Activated naive CD4-positive, alpha-beta T cell treated with anti-CD3 and anti-CD28 coated beads, Interleukin-2, amount 50 U/mL, for 16 hours (primary cell): ENCODE measurements around the gene GRAMD4.

Experiments
- DNase-seq: peaks from one replicate; pipeline ENCODE4 v3.0.0-alpha.2; 2020

GRAMD4 gene

GRCh38 chr22:46676479-46676878 lies 56.3 kb downstream of the GRAMD4 start:
- DNase-seq = no peak

GRCh38 chr22:46676881-46677280 lies 56.7 kb downstream of the GRAMD4 start:
- no peak for DNase-seq

- no peak for DNase-seq
These were observed 57.3 kb downstream of the GRAMD4 start for GRCh38 chr22:46677323-46678002.

GRCh38 chr22:46678003-46678657 lies 57.9 kb downstream of the GRAMD4 start:
- DNase-seq = no peak

- DNase-seq = no peak
These were observed 58.9 kb downstream of the GRAMD4 start for GRCh38 chr22:46678785-46679700.

- no peak for DNase-seq
These were observed 59.6 kb downstream of the GRAMD4 start for GRCh38 chr22:46679706-46680269.

- no peak for DNase-seq
These were observed 60.8 kb downstream of the GRAMD4 start for GRCh38 chr22:46681010-46681409.

- no peak for DNase-seq
These were observed 62.0 kb downstream of the GRAMD4 start for GRCh38 chr22:46682011-46682731.

- DNase-seq = no peak
These were observed 64.5 kb downstream of the GRAMD4 start for GRCh38 chr22:46684706-46685105.

- no peak for DNase-seq
These were observed 66.2 kb downstream of the GRAMD4 start for GRCh38 chr22:46686221-46687047.

GRCh38 chr22:46687048-46687444 lies 66.9 kb downstream of the GRAMD4 start:
- no peak for DNase-seq

- DNase-seq = no peak
These were observed 67.3 kb downstream of the GRAMD4 start for GRCh38 chr22:46687460-46687859.

GRCh38 chr22:46688949-46689348 lies 68.8 kb downstream of the GRAMD4 start:
- no peak for DNase-seq

- no peak for DNase-seq
These were observed 70.0 kb downstream of the GRAMD4 start for GRCh38 chr22:46690146-46690545.

GRCh38 chr22:46691571-46691970 lies 71.4 kb downstream of the GRAMD4 start:
- DNase-seq = no peak

- no peak for DNase-seq
These were observed 73.6 kb downstream of the GRAMD4 start for GRCh38 chr22:46693634-46694415.

GRCh38 chr22:46694416-46695170 lies 74.4 kb downstream of the GRAMD4 start:
- DNase-seq = no peak

- DNase-seq = no peak
These were observed 75.4 kb downstream of the GRAMD4 start for GRCh38 chr22:46695346-46696228.

- no peak for DNase-seq
These were observed 76.0 kb downstream of the GRAMD4 start for GRCh38 chr22:46696229-46696518.
